ENCODE measurements around the gene HOXB1. TPM values are rescaled to one million over a fixed set of nuclear protein-coding genes. Genes with fewer than 3 reads are reported as not detected.

Gene HOXB1
- total and polyA plus RNA-seq, 2 donors: not detected

DNA sequence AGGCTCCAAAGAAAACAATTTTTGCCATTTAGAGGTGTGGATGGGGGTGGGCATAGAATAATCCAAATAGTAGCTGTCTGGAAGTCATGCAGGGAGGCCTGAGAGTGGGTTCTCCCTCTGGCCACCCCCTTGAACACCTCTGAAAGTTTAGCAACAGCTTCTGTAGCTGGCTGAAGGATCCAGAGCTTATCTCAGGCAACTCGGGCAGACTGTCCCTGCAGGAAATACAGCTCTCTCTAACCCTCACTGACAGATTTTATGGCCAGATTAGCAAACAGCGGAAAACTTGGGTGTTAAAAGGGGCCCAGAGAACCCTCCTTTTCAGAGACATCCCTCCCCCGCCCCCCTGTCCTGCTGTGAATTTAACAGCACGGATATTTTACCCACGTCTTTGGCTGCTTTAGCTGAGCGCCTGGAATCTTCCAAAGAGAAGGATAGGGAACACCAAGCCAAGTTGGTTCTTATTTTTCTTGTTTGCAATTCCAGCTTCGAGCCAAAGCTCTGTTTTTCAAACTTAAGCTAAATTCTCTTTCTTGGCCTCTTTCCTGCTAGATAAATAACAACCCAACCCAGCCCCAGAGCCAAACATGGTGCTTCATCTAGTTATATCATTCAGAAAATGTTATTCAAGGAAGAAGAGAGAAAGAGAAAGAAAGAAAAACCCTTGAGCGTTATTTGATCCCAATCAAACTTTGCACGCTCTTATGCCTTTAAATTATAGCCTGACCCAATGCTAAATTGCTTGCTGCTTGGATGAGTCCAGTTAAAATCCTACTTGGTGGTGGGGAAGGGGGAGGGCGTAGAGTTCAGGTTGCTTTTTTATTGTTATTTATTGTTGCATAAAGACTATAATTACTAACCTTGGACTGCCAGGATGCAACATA is 16.4 kb upstream of the HOXB1 start:
- H3K4me1 ChIP-seq (ENCODE audit: insufficient read depth): no peaks in the 10 kb centered on the region
- WGBS: 23% methylated on average over 10 of the region's 10 CpGs
- no peaks in the 10 kb centered on the region for H3K36me3 ChIP-seq (ENCODE audit: insufficient read depth)
- no peak for DNase-seq (ENCODE audit: extremely low spot score)
- H3K4me3 ChIP-seq (ENCODE audit: low read depth, low read length): no peak overlapping the region
- no peak overlapping the region for H3K27ac ChIP-seq (ENCODE audit: low read depth)

DNA sequence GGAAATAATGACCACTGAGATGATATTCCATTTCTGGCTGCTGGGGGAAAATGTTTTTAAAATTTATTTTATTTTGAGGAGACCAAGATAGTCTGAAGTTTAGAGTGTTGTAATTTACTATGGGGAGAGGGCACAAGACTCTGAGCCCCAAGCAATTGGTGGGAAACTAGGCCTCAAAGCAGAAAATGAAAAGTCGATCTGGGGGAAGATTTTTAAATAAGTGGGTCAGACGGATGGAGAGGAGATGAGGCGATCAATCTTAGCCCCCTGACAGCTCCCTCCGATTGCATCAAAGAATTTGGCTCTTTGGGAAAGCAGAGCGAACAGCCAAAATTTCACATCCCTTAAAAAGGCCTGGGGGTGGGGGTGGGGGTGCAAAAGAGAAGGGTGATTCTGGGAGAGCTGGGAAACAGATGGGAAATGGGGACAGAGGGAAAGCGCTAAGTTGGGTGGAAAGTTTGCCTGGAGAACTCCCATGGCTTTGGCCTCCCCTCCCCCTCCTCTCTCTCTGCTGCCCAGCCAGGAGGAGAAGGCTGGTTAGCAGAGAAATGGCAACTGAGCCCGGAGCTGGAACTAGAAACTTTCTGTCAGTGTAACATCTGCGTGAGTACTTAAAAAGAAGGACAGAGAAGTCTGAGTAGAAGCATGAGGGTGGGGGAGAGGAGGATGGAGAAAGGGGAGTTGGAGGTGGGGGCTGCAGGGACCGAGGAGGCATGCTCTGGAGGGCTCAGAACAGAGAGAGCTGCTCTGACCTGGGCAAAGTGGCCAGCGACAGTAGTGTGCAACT is 15.5 kb upstream of the HOXB1 start:
- Histone ChIP-seq H3K27ac (ENCODE audit: low read depth) (no peak overlapping the region), H3K4me1 (ENCODE audit: insufficient read depth) (no peaks in the 10 kb centered on the region), H3K36me3 (ENCODE audit: insufficient read depth) (no peaks in the 10 kb centered on the region), H3K4me3 (ENCODE audit: low read depth, low read length) (no peak overlapping the region)
- DNase-seq (ENCODE audit: extremely low spot score): no peak
- WGBS: 49% methylated on average over 10 of the region's 10 CpGs

DNA sequence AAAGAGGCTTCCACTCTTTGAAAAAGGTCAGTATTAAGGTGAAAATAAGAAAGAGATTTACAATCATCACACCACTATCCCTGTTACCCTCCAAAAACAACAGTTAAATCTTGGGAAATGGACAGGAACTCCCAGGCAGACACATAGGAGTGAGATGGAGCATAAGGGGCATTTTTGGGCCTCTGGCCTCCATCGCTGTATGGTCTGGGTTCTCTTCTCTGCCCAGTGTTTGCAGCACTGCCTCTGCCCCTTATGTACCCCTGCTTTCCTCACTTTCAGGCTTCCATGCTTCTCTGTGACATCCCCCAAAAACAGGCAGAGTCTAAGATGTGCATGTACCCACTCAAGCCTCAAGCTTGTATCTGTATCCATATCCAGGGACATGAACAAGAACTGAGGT is 14.7 kb upstream of the HOXB1 start:
- H3K36me3 ChIP-seq (ENCODE audit: insufficient read depth): no peaks in the 10 kb centered on the region
- H3K27ac ChIP-seq (ENCODE audit: low read depth): no peak overlapping the region
- H3K4me1 ChIP-seq (ENCODE audit: insufficient read depth): no peaks in the 10 kb centered on the region
- H3K4me3 ChIP-seq (ENCODE audit: low read depth, low read length): no peak overlapping the region
- no peak for DNase-seq (ENCODE audit: extremely low spot score)
- 98% methylated on average over 1 of the region's 1 CpG for WGBS

DNA sequence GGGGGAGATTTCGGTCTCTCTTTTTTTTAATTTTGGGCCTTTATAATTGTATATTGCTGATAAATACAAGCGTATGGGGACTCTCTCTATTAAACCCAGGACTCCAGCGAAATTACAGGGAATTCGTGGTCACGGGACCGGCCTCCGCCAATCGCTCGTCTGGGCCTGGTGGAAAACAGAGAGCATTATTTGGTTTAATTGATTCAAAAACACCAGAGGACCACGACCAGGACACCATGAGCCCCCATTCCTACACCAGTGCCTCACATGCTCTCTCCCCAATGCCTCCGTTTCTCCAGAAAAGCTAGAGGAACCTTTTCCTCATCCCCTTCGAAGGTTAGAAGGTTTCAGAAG is 14.2 kb upstream of the HOXB1 start, which contains the start of gene HOXB2:
Gene HOXB2 (minus strand): TSS at position 88 of the 354 bp plus-strand sequence. CDS start 198 bp downstream, outside the sequence.
- Histone ChIP-seq H3K4me1 (ENCODE audit: insufficient read depth) (no peaks in the 10 kb centered on the region), H3K27ac (ENCODE audit: low read depth) (peak within 1 kb of the TSS; percentile 84), H3K4me3 (ENCODE audit: low read depth, low read length) (peak within 1 kb of the TSS; percentile 64), H3K36me3 (ENCODE audit: insufficient read depth) (no peaks in the 10 kb centered on the region)
- DNase-seq (ENCODE audit: extremely low spot score): no peak
- 50% methylated on average over 12 of the region's 12 CpGs for WGBS

DNA sequence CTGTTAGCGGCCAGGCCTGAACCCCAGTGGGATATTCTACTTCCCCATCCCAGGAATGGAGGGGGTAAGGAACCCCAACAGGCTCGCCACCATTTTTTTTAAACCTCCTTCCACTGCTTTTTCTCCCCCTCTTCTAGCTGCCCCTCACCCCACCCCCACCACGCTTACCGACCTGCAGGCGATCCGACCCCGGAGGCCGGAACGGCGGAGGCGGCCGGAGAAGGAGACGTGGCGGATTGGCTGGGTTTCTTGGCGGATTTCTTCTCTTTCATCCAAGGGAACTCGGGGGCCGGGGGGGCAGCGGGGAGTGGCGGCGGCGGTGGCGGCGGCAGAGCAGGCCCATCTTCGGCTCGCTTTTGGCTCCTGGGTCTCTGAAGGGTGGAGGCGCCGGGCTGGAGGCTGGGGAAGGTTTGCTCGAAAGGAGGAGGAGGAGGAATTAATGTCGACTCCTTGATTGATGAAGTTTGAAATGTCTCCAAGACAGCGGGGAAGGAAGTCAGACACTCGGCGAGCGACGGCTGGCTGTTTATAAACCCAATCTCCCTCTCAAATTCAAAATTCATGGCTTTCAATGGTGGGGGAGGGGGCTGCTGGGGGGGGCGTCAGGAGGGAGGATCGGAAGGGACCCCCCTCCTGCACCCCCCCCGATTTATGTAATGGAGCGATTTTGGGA is 13.7 kb upstream of the HOXB1 start:
- peak overlapping the region; percentile 27 for H3K27ac ChIP-seq (ENCODE audit: low read depth)
- no peak for DNase-seq (ENCODE audit: extremely low spot score)
- WGBS: 9% methylated on average over 38 of the region's 38 CpGs
- H3K36me3 ChIP-seq (ENCODE audit: insufficient read depth): no peaks in the 10 kb centered on the region
- peak overlapping the region; percentile 64 for H3K4me3 ChIP-seq (ENCODE audit: low read depth, low read length)
- H3K4me1 ChIP-seq (ENCODE audit: insufficient read depth): no peaks in the 10 kb centered on the region

DNA sequence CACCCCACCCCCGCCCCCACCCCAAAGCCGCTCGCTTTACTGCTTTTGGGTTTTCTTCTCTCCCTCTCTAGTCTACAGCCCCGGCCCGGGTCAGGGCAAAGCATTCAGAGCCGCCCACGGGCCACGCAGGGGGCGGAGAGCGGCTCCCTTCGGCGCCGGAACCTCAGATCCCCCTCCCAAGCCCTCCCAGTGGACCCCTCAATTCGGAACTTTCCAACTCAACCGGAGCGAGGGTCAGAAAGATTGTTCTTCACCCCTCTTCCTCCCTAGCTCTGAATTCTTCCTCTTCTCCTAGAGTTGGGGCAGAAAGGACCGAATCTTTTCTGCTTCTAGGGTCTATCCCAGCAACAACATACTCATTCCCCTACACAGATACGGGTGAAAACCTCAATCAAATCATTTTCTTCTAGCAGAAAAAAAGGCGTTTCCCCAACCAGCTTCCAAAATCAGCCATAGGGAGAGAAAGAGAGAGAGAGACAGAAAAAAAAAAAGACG is 13.1 kb upstream of the HOXB1 start:
- no peaks in the 10 kb centered on the region for H3K4me1 ChIP-seq (ENCODE audit: insufficient read depth)
- H3K27ac ChIP-seq (ENCODE audit: low read depth): peak overlapping the region; percentile 84
- no peak for DNase-seq (ENCODE audit: extremely low spot score)
- peak overlapping the region; percentile 64 for H3K4me3 ChIP-seq (ENCODE audit: low read depth, low read length)
- no peaks in the 10 kb centered on the region for H3K36me3 ChIP-seq (ENCODE audit: insufficient read depth)
- 14% methylated on average over 20 of the region's 20 CpGs for WGBS

DNA sequence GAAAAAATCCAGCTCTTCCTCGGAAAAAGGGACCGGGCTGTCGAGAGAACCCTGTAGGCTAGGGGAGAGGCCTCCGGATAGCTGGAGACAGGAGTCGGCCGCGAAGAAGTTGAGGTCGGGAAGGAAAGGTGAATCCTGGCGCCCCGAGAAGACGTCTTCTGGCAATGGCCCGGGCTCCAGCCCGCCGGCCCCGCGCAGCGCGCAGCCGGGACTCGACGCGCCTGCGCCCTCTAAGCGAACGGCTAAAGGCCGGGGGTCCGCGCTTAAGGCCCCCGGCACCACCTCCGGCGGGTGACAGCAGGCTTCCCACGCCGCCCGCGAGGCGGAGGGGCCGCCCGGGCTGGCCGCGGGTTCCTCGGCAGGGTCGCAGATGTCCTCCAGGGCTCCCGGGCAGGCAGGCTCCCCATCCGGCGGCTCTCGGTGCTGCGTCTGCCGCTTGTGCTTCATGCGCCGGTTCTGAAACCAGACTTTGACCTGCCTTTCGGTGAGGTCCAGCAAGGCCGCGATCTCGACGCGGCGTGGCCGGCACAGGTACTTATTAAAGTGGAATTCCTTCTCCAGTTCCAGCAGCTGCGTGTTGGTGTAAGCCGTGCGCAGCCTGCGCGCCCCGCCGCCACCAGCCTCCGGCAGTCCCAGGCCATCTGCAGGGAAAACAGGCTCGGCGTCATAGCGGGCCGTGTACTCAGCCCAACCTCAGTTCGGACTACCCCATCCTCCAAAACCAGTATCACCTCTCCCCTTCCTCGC is 12.5 kb upstream of the HOXB1 start:
- H3K27ac ChIP-seq (ENCODE audit: low read depth): peak overlapping the region; percentile 84
- DNase-seq (ENCODE audit: extremely low spot score): no peak
- peak overlapping the region; percentile 64 for H3K4me3 ChIP-seq (ENCODE audit: low read depth, low read length)
- 3% methylated on average over 72 of the region's 72 CpGs for WGBS
- no peaks in the 10 kb centered on the region for H3K36me3 ChIP-seq (ENCODE audit: insufficient read depth)
- no peaks in the 10 kb centered on the region for H3K4me1 ChIP-seq (ENCODE audit: insufficient read depth)

DNA sequence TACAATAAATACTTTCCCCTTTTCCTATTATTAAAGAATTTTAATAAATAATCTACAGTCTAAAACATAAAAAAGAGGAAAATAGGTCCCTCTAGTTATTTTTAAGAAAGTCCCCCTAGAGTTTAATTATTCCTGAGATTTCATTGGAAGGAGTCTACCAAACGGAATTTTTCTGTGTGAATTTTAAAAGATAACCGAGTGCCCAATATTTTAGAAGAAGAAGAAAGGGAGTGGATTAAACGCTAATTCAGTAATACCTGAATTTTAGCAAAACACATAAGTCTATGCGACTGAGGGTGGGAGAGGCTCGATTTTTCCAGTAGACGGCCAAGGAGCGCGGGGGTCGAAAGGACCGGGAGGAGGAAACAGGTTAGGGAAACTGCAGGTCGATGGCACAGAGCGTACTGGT is 11.9 kb upstream of the HOXB1 start:
- 14% methylated on average over 12 of the region's 12 CpGs for WGBS
- H3K36me3 ChIP-seq (ENCODE audit: insufficient read depth): no peaks in the 10 kb centered on the region
- DNase-seq (ENCODE audit: extremely low spot score): no peak
- H3K4me1 ChIP-seq (ENCODE audit: insufficient read depth): no peaks in the 10 kb centered on the region
- H3K4me3 ChIP-seq (ENCODE audit: low read depth, low read length): peak overlapping the region; percentile 64
- peak overlapping the region; percentile 84 for H3K27ac ChIP-seq (ENCODE audit: low read depth)

DNA sequence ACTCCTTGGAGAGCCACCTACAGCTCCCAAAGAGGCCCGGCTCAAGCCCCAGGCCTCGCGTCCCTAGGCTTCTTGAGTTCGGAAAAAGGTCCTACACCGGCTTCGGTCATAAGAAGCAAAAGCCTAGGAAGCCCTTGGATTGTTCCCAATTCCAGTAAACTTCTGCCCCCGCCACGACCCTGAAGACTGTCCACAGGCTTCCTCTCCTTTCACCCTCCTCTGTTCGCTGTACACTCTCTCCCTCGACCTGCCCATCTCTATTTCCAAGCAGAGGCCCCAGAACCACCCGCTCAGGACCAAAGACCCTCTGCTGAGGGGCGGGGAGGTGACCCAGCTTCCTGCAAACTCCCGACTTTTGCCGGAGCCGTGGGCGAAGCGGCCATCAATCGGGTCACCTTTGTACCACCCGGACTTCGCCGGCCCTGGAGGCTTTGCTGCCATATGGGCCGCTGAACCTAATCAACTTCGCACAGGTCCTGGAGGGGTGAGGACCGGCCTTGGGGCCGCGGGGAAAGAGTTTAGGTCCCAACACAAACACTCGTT is 11.4 kb upstream of the HOXB1 start:
- Histone ChIP-seq H3K27ac (ENCODE audit: low read depth) (peak overlapping the region; percentile 84), H3K4me1 (ENCODE audit: insufficient read depth) (no peaks in the 10 kb centered on the region), H3K4me3 (ENCODE audit: low read depth, low read length) (peak overlapping the region; percentile 21), H3K36me3 (ENCODE audit: insufficient read depth) (no peaks in the 10 kb centered on the region)
- WGBS: 34% methylated on average over 27 of the region's 27 CpGs
- DNase-seq (ENCODE audit: extremely low spot score): no peak

DNA sequence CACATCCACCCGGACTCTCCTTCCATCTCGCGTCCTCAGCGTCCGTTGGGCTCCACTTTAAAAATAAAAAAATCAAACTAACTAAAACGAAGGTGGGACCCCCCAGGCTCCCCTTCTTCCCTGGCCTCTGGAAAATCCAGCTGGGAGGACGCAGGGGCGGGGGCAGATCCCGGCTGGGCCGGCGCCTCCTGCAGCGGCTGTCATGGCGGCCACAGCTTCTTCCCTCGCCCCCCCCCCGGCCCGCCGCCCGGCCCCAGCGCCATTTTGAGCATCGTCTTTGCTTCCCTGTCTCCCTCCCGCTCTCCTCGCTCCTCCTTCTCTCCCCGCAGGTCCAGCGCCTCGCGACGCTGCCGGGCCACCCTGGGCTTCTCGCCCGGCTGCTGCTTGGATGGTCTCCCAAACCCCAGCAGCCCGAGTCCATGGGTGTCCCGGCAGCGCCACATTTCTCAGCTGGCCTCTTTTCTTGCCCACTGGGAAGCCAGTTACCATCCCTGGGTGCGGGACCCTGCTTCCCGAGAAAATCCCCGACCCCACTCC is 10.8 kb upstream of the HOXB1 start:
- Histone ChIP-seq H3K27ac (ENCODE audit: low read depth) (peak overlapping the region; percentile 84), H3K36me3 (ENCODE audit: insufficient read depth) (no peaks in the 10 kb centered on the region), H3K4me1 (ENCODE audit: insufficient read depth) (no peaks in the 10 kb centered on the region), H3K4me3 (ENCODE audit: low read depth, low read length) (peak overlapping the region; percentile 21)
- DNase-seq (ENCODE audit: extremely low spot score): no peak
- 7% methylated on average over 36 of the region's 36 CpGs for WGBS

DNA sequence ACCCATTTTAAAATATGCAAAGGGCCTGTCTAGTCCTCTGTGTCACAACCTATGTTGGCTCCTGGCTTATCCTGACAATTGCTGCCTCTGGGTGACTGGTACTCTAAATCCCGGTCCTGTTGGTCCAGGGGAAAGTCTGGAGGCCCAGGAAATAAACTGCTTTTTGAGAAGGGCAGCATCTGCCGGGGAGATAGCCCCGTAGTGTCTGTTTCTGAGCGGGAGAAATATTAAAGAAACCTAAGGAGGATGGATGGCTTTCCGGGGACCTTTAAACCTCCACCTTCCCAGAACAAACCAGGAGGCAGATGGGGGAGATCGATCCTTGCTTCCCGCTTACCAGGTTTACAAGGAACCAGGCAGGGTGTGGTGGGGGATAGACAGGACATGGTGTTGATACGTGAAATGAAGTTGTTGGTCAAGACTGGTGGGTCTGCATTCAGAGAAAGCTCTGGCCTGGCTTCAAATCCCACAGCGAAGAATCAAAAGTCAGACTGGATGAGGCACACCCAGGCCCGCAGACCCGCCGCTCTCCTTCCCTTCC is 10.3 kb upstream of the HOXB1 start:
- Histone ChIP-seq H3K36me3 (ENCODE audit: insufficient read depth) (no peaks in the 10 kb centered on the region), H3K27ac (ENCODE audit: low read depth) (no peak overlapping the region), H3K4me3 (ENCODE audit: low read depth, low read length) (peak overlapping the region; percentile 21), H3K4me1 (ENCODE audit: insufficient read depth) (no peaks in the 10 kb centered on the region)
- WGBS: 49% methylated on average over 12 of the region's 12 CpGs
- no peak for DNase-seq (ENCODE audit: extremely low spot score)

DNA sequence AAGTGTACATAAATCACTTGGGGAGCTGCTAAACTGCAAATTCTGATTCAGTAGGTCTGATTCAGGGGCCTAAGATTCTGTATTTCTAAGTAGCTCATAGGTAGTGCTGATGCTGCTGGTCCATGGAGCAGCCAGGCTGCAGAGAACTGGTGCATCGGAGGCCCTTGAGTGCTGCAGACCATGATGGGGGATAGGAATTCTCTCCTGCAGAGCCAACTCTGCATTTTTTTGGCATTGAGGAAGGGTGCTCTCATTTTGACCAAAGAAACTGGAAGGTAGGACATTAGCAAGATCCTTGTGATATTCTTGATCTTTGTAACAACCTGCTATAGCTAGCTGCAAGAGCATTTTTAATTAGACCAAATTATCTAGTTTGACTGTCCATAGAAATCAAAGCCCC is 9.4 kb upstream of the HOXB1 start:
- no peak for DNase-seq (ENCODE audit: extremely low spot score)
- Histone ChIP-seq H3K27ac (ENCODE audit: low read depth) (no peak overlapping the region), H3K36me3 (ENCODE audit: insufficient read depth) (no peaks in the 10 kb centered on the region), H3K4me3 (ENCODE audit: low read depth, low read length) (no peak overlapping the region), H3K4me1 (ENCODE audit: insufficient read depth) (no peaks in the 10 kb centered on the region)
- 92% methylated on average over 1 of the region's 1 CpG for WGBS

All from urinary bladder (tissue), 4 donors.